GM12875 (cell line): ENCODE measurements around the gene LNX1.

Experiments used
- H3K4me3 ChIP-seq: one replicate; pipeline ENCODE4 v1.5.1; 2011; ENCODE audit warnings: low read depth, low read length, control low read depth
- CTCF ChIP-seq: IDR thresholded peaks from 2 replicates; pipeline ENCODE4 v1.5.1; 2011; ENCODE audit warnings: low read depth, mild to moderate bottlenecking, control low read depth, inconsistent platforms, low read length, moderate library complexity, borderline replicate concordance; ENCODE audit not compliant: insufficient read depth

LNX1 gene

GRCh38 chr4:53617101-53617680 is 25.9 kb upstream of the LNX1 start:
- H3K4me3 ChIP-seq: no peak overlapping the region
- no peak for TF ChIP-seq CTCF

- no peak overlapping the region for H3K4me3 ChIP-seq
- TF ChIP-seq CTCF: no peak
These were observed 24.9 kb upstream of the LNX1 start for GRCh38 chr4:53616219-53616618.

- no peak overlapping the region for H3K4me3 ChIP-seq
- no peak for TF ChIP-seq CTCF
These were observed 23.3 kb upstream of the LNX1 start for GRCh38 chr4:53614591-53614990.

- no peak overlapping the region for H3K4me3 ChIP-seq
- TF ChIP-seq CTCF: no peak
These were observed 22.1 kb upstream of the LNX1 start for GRCh38 chr4:53613428-53613827.

- TF ChIP-seq CTCF: no peak
- H3K4me3 ChIP-seq: no peak overlapping the region
These were observed 17.4 kb upstream of the LNX1 start for GRCh38 chr4:53608649-53609048.

- H3K4me3 ChIP-seq: no peak overlapping the region
- no peak for TF ChIP-seq CTCF
These were observed 17.0 kb upstream of the LNX1 start for GRCh38 chr4:53608242-53608641.

GRCh38 chr4:53605783-53606182 is 14.5 kb upstream of the LNX1 start:
- no peak for TF ChIP-seq CTCF
- H3K4me3 ChIP-seq: no peak overlapping the region
